Tibial artery (tissue), 4 donors: Measurements from ENCODE around the gene DYNLT1.

Source experiments
- DNase-seq, 2 donors: peaks; one replicate each; pipeline ENCODE4 v3.0.0-alpha.2; 2019
- H3K27ac ChIP-seq, 2 donors: fragments of 200-600 bp; sonication (generic) in 1 of 2; 1 replicate in 1 of 2; 2 replicates in 1 of 2; pipeline ENCODE4 v1.5.1; 2018 to 2019; ENCODE audit warnings: mild to moderate bottlenecking in 1 of 2
- H3K27me3 ChIP-seq, 2 donors: fragments of 200-600 bp; sonication (generic) in 1 of 2; one replicate each; pipeline versions ENCODE4 v1.5.1 to v1.6.0; 2016 to 2019
- H3K36me3 ChIP-seq, 3 donors: fragments of 200-600 bp; sonication (generic) in 2 of 3; one replicate each; pipeline ENCODE4 v1.5.1; 2016 to 2019; ENCODE audit warnings: mild to moderate bottlenecking in 2 of 3
- H3K4me1 ChIP-seq, 4 donors: fragments of 200-600 bp; sonication (generic) in 2 of 4; 1 replicate in 3 of 4; 2 replicates in 1 of 4; pipeline ENCODE4 v1.5.1; 2016 to 2019
- H3K4me3 ChIP-seq, 2 donors: fragments of 200-600 bp; sonication (generic) in 1 of 2; 1 replicate in 1 of 2; 2 replicates in 1 of 2; pipeline ENCODE4 v1.5.1; 2018 to 2019; ENCODE audit warnings: mild to moderate bottlenecking in 2 of 2
- H3K9me3 ChIP-seq, 3 donors: fragments of 200-600 bp; sonication (generic) in 1 of 3; one replicate each; pipeline ENCODE4 v1.5.1; 2016 to 2019
- CTCF ChIP-seq, 2 experiments: fragments of 200-600 bp in 1 of 2; fragments of 450-650 bp in 1 of 2; IDR thresholded peaks; one replicate each; pipeline ENCODE4 v1.5.1; 2017 to 2019; ENCODE audit warnings: antibody characterized with exemption in 2 of 2, mild to moderate bottlenecking in 1 of 2, moderate library complexity in 1 of 2
- intact Hi-C: fragments of 100-400 bp; cut with DNase I; formaldehyde crosslinking; loops from one replicate; pipeline ENCODE4 v1.15.0; 2023; ENCODE audit warnings: low total_unique reads

DYNLT1 gene

GRCh38 chr6:158625881-158626305, 18.6 kb downstream of the DYNLT1 start:
- Histone ChIP-seq H3K27ac (peak overlapping the region; percentile 94), H3K27me3 (no peaks in the 10 kb centered on the region), H3K4me3 (no peak overlapping the region), H3K4me1 (peaks cover 0 to 73% (median 38%) of the 10 kb centered on the region in 4 donors), H3K9me3 (no peaks in the 10 kb centered on the region), H3K36me3 (peaks cover 7 to 55% (median 10%) of the 10 kb centered on the region in 3 donors)
- DNase-seq, result peak; percentile 83 to 98
- intact Hi-C loops, result no loop called here
- no peak for TF ChIP-seq CTCF (IDR thresholded peaks at IDR 0.05)

GRCh38 chr6:158624684-158625682, 19.6 kb downstream of the DYNLT1 start:
- Histone ChIP-seq H3K27ac (peak overlapping the region; percentile 94), H3K36me3 (peaks cover 7 to 62% (median 10%) of the 10 kb centered on the region in 3 donors), H3K27me3 (no peaks in the 10 kb centered on the region), H3K4me3 (no peak overlapping the region), H3K9me3 (no peaks in the 10 kb centered on the region), H3K4me1 (peaks cover 7 to 73% (median 35%) of the 10 kb centered on the region in 4 donors)
- intact Hi-C loops, result no loop called here
- DNase-seq, result no peak
- no peak for TF ChIP-seq CTCF (IDR thresholded peaks at IDR 0.05)

GRCh38 chr6:158622545-158623190, 21.9 kb downstream of the DYNLT1 start:
- H3K4me1 ChIP-seq, result peaks cover 7 to 89% (median 39%) of the 10 kb centered on the region in 4 donors
- H3K9me3 ChIP-seq, result no peaks in the 10 kb centered on the region
- no peak for DNase-seq
- no peak overlapping the region for H3K4me3 ChIP-seq
- no peak for TF ChIP-seq CTCF (IDR thresholded peaks at IDR 0.05)
- H3K36me3 ChIP-seq, result peaks cover 7 to 43% (median 10%) of the 10 kb centered on the region in 3 donors
- H3K27ac ChIP-seq, result peak overlapping the region; percentile 68 to 94
- no peaks in the 10 kb centered on the region for H3K27me3 ChIP-seq
- intact Hi-C loops, result no loop called here

- Histone ChIP-seq H3K27me3 (no peaks in the 10 kb centered on the region), H3K4me1 (peaks cover 7 to 82% (median 34%) of the 10 kb centered on the region in 4 donors), H3K9me3 (no peaks in the 10 kb centered on the region), H3K27ac (peak overlapping the region; percentile 68 to 94), H3K4me3 (no peak overlapping the region), H3K36me3 (peaks cover 7 to 35% (median 10%) of the 10 kb centered on the region in 3 donors)
- DNase-seq, result peak in 1 of 2 donors; percentile 38
- TF ChIP-seq CTCF (IDR thresholded peaks at IDR 0.05), result no peak
- intact Hi-C loops, result no loop called here
Observed at GRCh38 chr6:158621694-158622544, 22.6 kb downstream of the DYNLT1 start.
